ENCODE measurements around the gene RAVER1. TPM values are rescaled to one million over a fixed set of nuclear protein-coding genes. Genes with fewer than 3 reads are reported as not detected.

RAVER1 gene
- total and polyA plus RNA-seq, 9 of the 15 experiments (the other 6 are each of a cell fraction or from before 2014, with no cell fraction given): 0.06 to 113 (median 7.0) TPM

DNA sequence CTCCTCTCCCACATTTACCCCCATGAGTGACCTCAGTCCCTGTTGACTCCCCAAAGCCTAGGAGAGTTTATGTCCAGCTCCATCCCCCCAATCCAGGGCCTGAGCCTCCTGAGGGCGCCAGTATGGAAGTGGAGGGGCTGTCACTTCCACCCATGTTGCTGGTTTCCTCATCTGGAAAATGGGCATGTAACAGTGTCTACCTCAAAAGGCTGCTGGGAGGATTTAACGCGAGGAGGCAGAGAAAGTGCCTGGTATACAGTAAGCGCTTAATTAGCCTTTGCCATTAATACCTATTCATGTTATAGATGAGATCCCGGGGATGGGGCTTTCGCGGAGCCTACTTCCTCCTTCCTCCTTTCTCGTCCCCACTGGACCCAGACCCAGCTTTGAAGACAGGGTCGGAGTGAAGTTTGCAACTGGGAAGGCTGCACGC is 46.6 kb upstream of the RAVER1 start (continued):
- TF ChIP-seq ZNF507 (tag; conservative IDR thresholded peaks at IDR 0.05) (no peak), NR2C2 (CRISPR knock-in tag; IDR thresholded peaks at IDR 0.05) (peak; percentile 44; the same call in 1 of the 2 replicates), NR2C2 (tag; IDR thresholded peaks at IDR 0.05) (no peak), ZNF280A (IDR thresholded peaks at IDR 0.05; ENCODE audit: low read depth, partially characterized antibody) (no peak), ELF2 (CRISPR knock-in tag; IDR thresholded peaks at IDR 0.05) (0 out of 2 replicates have a peak, but pooled peaks have one; percentile 57), RHOXF2B (CRISPR knock-in tag; conservative IDR thresholded peaks at IDR 0.05) (no peak), ZNF586 (CRISPR knock-in tag; conservative IDR thresholded peaks at IDR 0.05) (no peak), WHSC1 (IDR thresholded peaks at IDR 0.05; ENCODE audit: low read length) (no peak), POU5F1 (IDR thresholded peaks at IDR 0.05; ENCODE audit: borderline replicate concordance, low read depth, low read length, partially characterized antibody) (no peak), ZNF212 (CRISPR knock-in tag; IDR thresholded peaks at IDR 0.05) (no peak), RREB1 (CRISPR knock-in tag; IDR thresholded peaks at IDR 0.05) (no peak), ZNF354B (CRISPR knock-in tag; IDR thresholded peaks at IDR 0.05) (no peak), ZKSCAN8 (CRISPR knock-in tag; IDR thresholded peaks at IDR 0.05) (peak; percentile 100), KDM1A (IDR thresholded peaks at IDR 0.05) (peak; percentile 20 to 67; a peak in 1 of 4 replicates), PHTF2 (CRISPR knock-in tag; IDR thresholded peaks at IDR 0.05) (no peak), SP2 (IDR thresholded peaks at IDR 0.05; ENCODE audit: extremely low read depth, low read depth, low read length, poor library complexity, severe bottlenecking) (no peak)

All from K562 (cell line).